ENCODE measurements around the gene KCND3.

Gene KCND3

DNA sequence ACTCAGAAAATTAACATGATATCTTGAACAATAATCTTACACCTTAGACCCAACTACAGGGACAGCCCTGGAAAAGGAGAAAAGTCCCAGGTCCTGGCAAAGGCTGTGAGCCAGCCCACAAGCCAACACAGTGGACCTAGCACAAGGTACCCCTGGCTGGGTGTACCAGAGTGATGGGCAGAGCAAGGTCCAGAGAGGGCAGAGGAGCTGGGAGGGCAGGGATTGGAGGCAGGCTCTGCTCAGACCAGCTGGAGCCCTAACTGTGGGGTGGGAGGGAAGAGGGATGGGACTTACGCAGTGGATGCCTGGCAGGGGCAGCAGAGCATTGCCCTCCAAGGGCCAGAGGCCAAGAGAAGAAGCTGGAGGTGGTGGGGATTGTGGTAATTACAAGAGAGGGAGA lies 101.6 kb downstream of the KCND3 start:
- H3K27me3 ChIP-seq (ENCODE audit: control insufficient read depth in 1 of 2, insufficient read depth in 2 of 2, low read length in 2 of 2) = no peaks in the 10 kb centered on the region

DNA sequence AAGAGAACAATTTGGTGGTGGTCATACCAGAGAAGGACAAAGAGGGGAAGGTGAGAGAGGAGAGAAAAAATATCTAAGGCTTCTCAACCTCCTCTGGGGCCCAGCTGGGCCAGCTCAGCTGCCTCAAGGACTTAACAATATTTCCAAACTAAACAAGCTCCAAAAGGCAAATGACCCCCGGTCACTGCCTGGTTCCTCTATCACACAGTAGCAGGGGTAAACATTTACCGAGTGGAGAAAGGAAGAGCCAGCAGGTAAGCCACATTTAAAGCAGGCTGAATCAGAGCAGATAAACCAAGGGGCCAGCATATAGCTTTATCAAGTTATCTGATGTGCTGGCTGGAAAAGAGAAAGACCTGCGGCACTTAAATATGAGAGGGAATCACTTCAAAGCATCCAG lies 102.1 kb downstream of the KCND3 start:
- Histone ChIP-seq H3K27ac (ENCODE audit: low read depth, low read length) (no peak overlapping the region), H3K9ac (ENCODE audit: low read length) (no peak overlapping the region), H3K27me3 (ENCODE audit: control insufficient read depth in 1 of 2, insufficient read depth in 2 of 2, low read length in 2 of 2) (no peaks in the 10 kb centered on the region), H3K36me3 (ENCODE audit: insufficient read depth, low read length) (no peaks in the 10 kb centered on the region), H3K9me3 (ENCODE audit: low read length) (no peaks in the 10 kb centered on the region), H3K4me3 (ENCODE audit: low read depth in 1 of 2, low read length in 2 of 2) (no peak overlapping the region), H3K4me1 (ENCODE audit: insufficient read depth, low read length) (no peaks in the 10 kb centered on the region)

More for the DNA sequence above, 101.6 kb downstream of the KCND3 start:
- no peak overlapping the region for H3K9ac ChIP-seq (ENCODE audit: low read length)
- H3K27ac ChIP-seq (ENCODE audit: low read depth, low read length) = no peak overlapping the region
- H3K9me3 ChIP-seq (ENCODE audit: low read length) = no peaks in the 10 kb centered on the region
- H3K4me3 ChIP-seq (ENCODE audit: low read depth in 1 of 2, low read length in 2 of 2) = no peak overlapping the region
- no peaks in the 10 kb centered on the region for H3K36me3 ChIP-seq (ENCODE audit: insufficient read depth, low read length)
- H3K4me1 ChIP-seq (ENCODE audit: insufficient read depth, low read length) = no peaks in the 10 kb centered on the region

DNA sequence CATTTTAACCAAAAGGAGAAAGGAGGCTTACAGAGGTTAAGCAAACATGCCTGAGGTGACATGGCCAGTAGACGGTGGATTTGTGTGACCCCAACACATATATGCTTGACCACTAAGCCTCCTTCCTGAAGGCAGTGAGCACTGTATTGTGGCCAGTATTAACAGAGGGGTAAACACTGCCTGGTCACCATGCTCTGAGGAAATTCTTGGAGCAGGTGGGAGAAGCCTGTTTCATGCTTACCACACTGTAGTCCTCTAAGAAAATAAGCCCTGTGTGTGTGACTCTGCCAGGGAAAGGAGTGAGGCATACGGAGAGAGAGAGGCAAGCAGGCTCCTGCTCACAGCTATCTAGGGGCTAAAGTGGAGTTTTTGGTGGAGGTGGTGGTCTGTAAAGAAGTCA lies 102.7 kb downstream of the KCND3 start:
- H3K4me1 ChIP-seq (ENCODE audit: insufficient read depth, low read length) = peaks cover 2% of the 10 kb centered on the region
- no peaks in the 10 kb centered on the region for H3K36me3 ChIP-seq (ENCODE audit: insufficient read depth, low read length)
- H3K27ac ChIP-seq (ENCODE audit: low read depth, low read length) = no peak overlapping the region
- H3K27me3 ChIP-seq (ENCODE audit: control insufficient read depth in 1 of 2, insufficient read depth in 2 of 2, low read length in 2 of 2) = no peaks in the 10 kb centered on the region
- no peaks in the 10 kb centered on the region for H3K9me3 ChIP-seq (ENCODE audit: low read length)
- no peak overlapping the region for H3K9ac ChIP-seq (ENCODE audit: low read length)
- H3K4me3 ChIP-seq (ENCODE audit: low read depth in 1 of 2, low read length in 2 of 2) = no peak overlapping the region

DNA sequence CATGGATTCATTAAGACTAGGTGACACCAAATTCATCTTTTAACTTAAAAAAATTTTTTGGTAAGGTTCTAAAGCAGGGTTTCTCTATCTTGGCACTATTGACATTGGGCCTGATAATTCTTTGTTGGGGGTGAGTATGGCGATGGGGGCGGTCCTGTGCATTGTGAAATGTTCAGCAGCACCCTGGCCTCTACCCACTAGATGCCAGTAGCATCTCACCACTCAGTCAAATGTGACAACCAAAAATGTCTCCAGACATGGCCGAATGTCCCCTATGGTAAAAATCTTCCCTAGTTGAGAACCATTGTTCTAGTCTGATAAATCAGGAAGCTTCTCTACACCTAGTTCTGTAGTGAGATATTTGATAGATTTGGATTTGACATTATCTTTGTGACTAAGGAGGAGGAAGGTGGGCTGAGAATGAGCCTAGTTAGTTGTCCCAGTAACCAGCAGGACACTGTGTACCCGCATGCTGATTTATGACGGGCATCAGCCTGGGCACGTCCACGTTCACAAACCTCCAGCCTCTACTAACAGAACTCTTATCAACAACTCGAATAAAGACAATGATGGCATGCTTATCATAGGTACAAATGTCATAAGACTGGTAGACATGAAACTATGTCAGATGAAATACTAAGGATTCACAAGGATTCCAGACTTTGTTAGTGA lies 104.6 kb downstream of the KCND3 start:
- no peak overlapping the region for H3K4me3 ChIP-seq (ENCODE audit: low read depth in 1 of 2, low read length in 2 of 2)
- no peaks in the 10 kb centered on the region for H3K36me3 ChIP-seq (ENCODE audit: insufficient read depth, low read length)
- H3K4me1 ChIP-seq (ENCODE audit: insufficient read depth, low read length) = peaks cover 18% of the 10 kb centered on the region
- H3K27ac ChIP-seq (ENCODE audit: low read depth, low read length) = no peak overlapping the region
- no peak overlapping the region for H3K9ac ChIP-seq (ENCODE audit: low read length)
- no peaks in the 10 kb centered on the region for H3K9me3 ChIP-seq (ENCODE audit: low read length)
- no peaks in the 10 kb centered on the region for H3K27me3 ChIP-seq (ENCODE audit: control insufficient read depth in 1 of 2, insufficient read depth in 2 of 2, low read length in 2 of 2)

DNA sequence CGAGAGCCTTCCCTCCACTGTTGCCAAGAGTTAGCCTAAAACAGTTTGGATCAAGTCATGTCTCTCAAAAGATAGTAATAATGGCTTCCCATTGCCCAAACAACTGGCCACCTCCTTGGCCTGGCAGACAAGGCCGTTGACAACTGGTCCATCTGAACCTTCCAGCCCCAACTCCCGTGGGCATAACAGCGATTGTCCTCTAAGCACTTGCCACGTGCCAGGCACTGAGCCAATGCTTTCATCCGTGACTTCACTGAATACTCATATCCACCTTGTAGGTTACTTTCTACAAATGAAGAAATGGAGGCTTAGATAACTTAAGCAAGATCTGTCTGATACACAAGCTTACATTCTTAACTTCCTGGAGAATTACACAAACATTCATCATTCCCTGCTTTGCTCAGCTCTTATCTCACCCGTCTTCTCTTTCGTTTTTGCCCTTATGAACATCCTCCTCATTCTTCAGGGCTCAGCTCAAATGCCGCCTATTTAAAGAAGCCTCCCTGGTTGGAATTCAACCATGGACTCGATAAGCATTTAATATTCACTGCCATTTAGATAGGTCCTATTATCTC lies 106.4 kb downstream of the KCND3 start:
- Histone ChIP-seq H3K4me3 (ENCODE audit: low read depth in 1 of 2, low read length in 2 of 2) (no peak overlapping the region), H3K9me3 (ENCODE audit: low read length) (no peaks in the 10 kb centered on the region), H3K27ac (ENCODE audit: low read depth, low read length) (no peak overlapping the region), H3K4me1 (ENCODE audit: insufficient read depth, low read length) (peaks cover 32% of the 10 kb centered on the region), H3K36me3 (ENCODE audit: insufficient read depth, low read length) (no peaks in the 10 kb centered on the region), H3K27me3 (ENCODE audit: control insufficient read depth in 1 of 2, insufficient read depth in 2 of 2, low read length in 2 of 2) (no peaks in the 10 kb centered on the region), H3K9ac (ENCODE audit: low read length) (no peak overlapping the region)

DNA sequence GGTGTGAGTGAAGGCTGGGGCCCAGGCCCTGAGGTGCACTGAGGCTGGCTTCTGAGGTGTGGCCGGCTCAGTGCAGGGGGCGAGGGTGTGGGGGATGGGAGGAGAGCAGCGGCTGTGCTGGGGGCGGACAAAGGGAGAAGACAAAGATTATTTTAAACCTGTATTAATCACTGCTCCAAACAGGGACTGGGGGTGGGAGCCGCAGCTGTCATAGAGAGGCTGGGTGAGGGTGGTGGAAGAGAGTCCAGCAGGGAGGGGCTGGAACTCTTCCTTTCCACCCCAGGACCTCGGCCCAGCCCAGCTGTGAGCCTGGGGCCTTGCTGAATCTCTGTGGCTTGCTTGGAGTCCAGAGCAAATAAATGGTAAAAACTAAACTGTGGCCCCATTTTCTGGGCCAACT lies 106.9 kb downstream of the KCND3 start:
- H3K4me1 ChIP-seq (ENCODE audit: insufficient read depth, low read length) = peaks cover 32% of the 10 kb centered on the region
- no peaks in the 10 kb centered on the region for H3K36me3 ChIP-seq (ENCODE audit: insufficient read depth, low read length)
- no peaks in the 10 kb centered on the region for H3K9me3 ChIP-seq (ENCODE audit: low read length)
- no peaks in the 10 kb centered on the region for H3K27me3 ChIP-seq (ENCODE audit: control insufficient read depth in 1 of 2, insufficient read depth in 2 of 2, low read length in 2 of 2)
- H3K9ac ChIP-seq (ENCODE audit: low read length) = no peak overlapping the region
- no peak overlapping the region for H3K4me3 ChIP-seq (ENCODE audit: low read depth in 1 of 2, low read length in 2 of 2)
- no peak overlapping the region for H3K27ac ChIP-seq (ENCODE audit: low read depth, low read length)

DNA sequence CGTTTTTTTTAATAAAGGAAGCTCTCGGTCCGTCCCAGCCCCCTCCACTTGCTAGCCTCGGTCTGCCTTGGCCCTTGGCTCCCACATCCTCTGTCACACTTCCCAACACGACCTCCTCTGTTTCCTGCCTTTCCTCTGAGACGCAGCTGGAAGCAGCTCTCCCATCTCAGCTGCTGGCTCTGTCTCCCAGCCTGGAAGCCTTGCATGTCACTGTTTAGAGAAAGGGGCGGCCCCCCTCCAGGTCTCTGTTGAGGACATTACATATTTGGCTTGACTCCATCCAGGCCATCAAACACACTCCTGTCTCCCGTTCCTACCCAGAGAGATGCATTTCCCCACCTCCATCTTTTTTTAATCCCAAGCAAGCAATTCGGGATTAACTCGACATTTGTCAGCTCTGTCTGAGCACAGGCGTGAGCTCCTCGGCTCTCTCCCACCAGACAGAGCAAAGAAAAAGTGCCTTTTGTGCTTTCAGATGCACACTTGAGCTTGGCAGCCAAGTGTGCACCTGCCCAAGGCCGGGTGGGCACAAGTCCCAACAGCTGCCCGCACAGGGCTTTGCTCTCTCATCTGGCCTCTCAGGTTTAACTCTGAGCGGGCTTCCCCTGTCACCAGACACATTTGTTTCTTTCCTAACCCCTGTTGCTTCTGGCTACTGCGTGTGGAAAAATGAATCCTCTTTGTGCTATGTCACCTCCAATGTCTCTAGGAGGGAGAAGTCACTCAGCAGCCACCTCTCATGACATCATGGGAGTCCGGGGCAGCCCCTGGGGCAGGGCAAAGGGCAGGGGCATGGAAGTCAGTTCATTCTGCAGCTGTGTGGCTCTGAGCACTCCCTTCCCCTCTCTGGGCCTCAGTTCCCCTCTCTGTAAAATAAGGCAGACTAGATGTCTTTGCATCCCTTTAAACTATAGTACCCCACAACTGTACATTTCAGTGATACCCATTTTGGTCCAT lies 108.3 kb downstream of the KCND3 start:
- H3K27me3 ChIP-seq (ENCODE audit: control insufficient read depth in 1 of 2, insufficient read depth in 2 of 2, low read length in 2 of 2) = no peaks in the 10 kb centered on the region
- H3K4me3 ChIP-seq (ENCODE audit: low read depth in 1 of 2, low read length in 2 of 2) = no peak overlapping the region
- no peak overlapping the region for H3K27ac ChIP-seq (ENCODE audit: low read depth, low read length)
- no peaks in the 10 kb centered on the region for H3K36me3 ChIP-seq (ENCODE audit: insufficient read depth, low read length)
- peaks cover 32% of the 10 kb centered on the region for H3K4me1 ChIP-seq (ENCODE audit: insufficient read depth, low read length)
- no peaks in the 10 kb centered on the region for H3K9me3 ChIP-seq (ENCODE audit: low read length)
- peak overlapping the region; percentile 7 for H3K9ac ChIP-seq (ENCODE audit: low read length)

DNA sequence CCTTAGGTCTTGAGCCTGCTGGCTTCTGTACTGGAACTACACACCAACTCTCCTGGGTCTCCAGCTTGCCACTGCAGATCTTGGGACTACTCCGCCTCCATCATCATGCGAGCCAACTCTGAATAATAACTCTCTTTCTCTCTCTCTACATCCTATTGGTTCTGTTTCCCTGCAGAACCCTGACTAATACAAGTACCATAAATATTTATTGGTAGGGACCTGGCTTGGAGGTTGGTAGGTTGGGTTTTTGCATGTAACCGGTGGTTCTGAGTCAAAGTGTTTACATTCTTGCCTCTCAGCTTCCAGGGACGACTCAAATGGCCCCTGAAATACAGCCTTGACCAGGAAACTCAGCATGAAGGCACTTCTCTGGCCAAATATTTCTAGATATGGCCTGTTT lies 110.4 kb downstream of the KCND3 start:
- H3K4me3 ChIP-seq (ENCODE audit: low read depth in 1 of 2, low read length in 2 of 2) = no peak overlapping the region
- no peak overlapping the region for H3K27ac ChIP-seq (ENCODE audit: low read depth, low read length)
- H3K9me3 ChIP-seq (ENCODE audit: low read length) = no peaks in the 10 kb centered on the region
- H3K9ac ChIP-seq (ENCODE audit: low read length) = no peak overlapping the region
- no peaks in the 10 kb centered on the region for H3K36me3 ChIP-seq (ENCODE audit: insufficient read depth, low read length)
- H3K4me1 ChIP-seq (ENCODE audit: insufficient read depth, low read length) = peaks cover 38% of the 10 kb centered on the region
- H3K27me3 ChIP-seq (ENCODE audit: control insufficient read depth in 1 of 2, insufficient read depth in 2 of 2, low read length in 2 of 2) = no peaks in the 10 kb centered on the region

DNA sequence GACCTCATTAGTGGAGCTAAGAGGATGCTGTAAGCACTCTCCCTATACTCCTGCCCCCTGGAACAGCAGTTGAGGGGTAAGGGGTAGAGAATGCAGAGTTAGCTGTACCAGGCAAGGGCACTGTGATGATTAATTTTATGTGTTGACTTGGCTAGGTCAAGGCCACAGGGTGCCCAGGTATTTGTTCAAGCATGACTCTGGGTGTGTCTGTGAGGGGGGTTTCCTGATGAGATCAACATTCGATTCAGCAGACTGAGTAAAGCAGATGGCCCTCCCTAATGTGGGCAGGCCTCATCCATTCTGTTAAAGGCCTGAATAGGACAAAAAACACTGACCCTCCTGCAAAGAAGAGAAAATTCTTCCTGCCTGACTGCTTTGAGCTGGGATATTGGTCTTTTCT lies 110.8 kb downstream of the KCND3 start:
- Histone ChIP-seq H3K27ac (ENCODE audit: low read depth, low read length) (no peak overlapping the region), H3K27me3 (ENCODE audit: control insufficient read depth in 1 of 2, insufficient read depth in 2 of 2, low read length in 2 of 2) (no peaks in the 10 kb centered on the region), H3K9ac (ENCODE audit: low read length) (no peak overlapping the region), H3K4me3 (ENCODE audit: low read depth in 1 of 2, low read length in 2 of 2) (no peak overlapping the region), H3K4me1 (ENCODE audit: insufficient read depth, low read length) (peaks cover 38% of the 10 kb centered on the region), H3K9me3 (ENCODE audit: low read length) (no peaks in the 10 kb centered on the region), H3K36me3 (ENCODE audit: insufficient read depth, low read length) (no peaks in the 10 kb centered on the region)

DNA sequence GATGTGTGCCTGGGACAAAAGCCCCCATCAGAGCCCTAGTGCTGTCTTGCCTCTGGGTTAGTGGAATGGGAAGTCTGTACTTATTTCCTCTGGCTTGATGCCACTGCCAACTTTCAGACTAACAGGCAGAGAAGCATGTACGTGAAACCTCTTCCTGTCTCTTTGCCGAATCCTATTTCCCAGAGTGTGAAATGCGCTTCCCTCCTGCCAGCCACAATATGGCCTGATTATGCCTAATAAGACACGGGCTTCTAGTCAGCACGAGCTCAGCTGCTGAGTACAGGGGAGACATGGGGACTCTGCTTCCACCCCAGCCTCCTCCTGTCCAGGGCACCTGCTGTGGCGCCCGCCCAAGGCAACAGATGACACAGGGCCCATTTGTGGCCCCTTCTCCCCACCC lies 111.4 kb downstream of the KCND3 start:
- H3K4me1 ChIP-seq (ENCODE audit: insufficient read depth, low read length) = peaks cover 38% of the 10 kb centered on the region
- no peaks in the 10 kb centered on the region for H3K36me3 ChIP-seq (ENCODE audit: insufficient read depth, low read length)
- no peak overlapping the region for H3K4me3 ChIP-seq (ENCODE audit: low read depth in 1 of 2, low read length in 2 of 2)
- H3K9ac ChIP-seq (ENCODE audit: low read length) = no peak overlapping the region
- no peaks in the 10 kb centered on the region for H3K27me3 ChIP-seq (ENCODE audit: control insufficient read depth in 1 of 2, insufficient read depth in 2 of 2, low read length in 2 of 2)
- no peaks in the 10 kb centered on the region for H3K9me3 ChIP-seq (ENCODE audit: low read length)
- no peak overlapping the region for H3K27ac ChIP-seq (ENCODE audit: low read depth, low read length)

DNA sequence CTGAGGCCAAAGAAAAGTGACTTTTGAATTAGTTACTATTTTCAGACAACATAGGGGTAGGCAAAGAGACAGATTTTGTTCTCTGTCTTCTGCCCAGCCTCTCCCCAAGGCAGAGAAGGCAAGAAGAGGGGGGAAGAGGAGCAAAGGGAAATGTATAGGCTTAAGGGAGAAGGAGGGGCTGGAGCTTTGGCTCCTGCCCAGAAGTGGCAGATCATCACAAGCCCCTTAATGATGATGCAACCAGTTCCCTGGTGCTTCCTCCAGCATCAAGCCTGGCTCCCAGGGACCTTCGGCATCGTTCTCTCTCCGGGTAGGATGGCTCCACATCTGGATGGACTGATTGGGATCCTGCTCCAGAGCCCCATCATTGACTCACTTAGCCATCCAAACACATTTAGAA lies 112.8 kb downstream of the KCND3 start:
- Histone ChIP-seq H3K9me3 (ENCODE audit: low read length) (no peaks in the 10 kb centered on the region), H3K9ac (ENCODE audit: low read length) (no peak overlapping the region), H3K4me3 (ENCODE audit: low read depth in 1 of 2, low read length in 2 of 2) (no peak overlapping the region), H3K27ac (ENCODE audit: low read depth, low read length) (no peak overlapping the region), H3K27me3 (ENCODE audit: control insufficient read depth in 1 of 2, insufficient read depth in 2 of 2, low read length in 2 of 2) (no peaks in the 10 kb centered on the region), H3K36me3 (ENCODE audit: insufficient read depth, low read length) (no peaks in the 10 kb centered on the region), H3K4me1 (ENCODE audit: insufficient read depth, low read length) (peaks cover 35% of the 10 kb centered on the region)

Measured in muscle layer of colon (tissue), 2 donors.